Right atrium auricular region (tissue), 2 donors: Measurements from ENCODE around the gene MLXIP. TPM values are rescaled to one million over a fixed set of nuclear protein-coding genes. Genes with fewer than 3 reads are reported as not detected.

Experiments
- DNase-seq: peaks from one replicate; pipeline ENCODE4 v3.0.0-alpha.2; 2019; ENCODE audit warnings: low spot score
- H3K27ac ChIP-seq, 2 donors: fragments of 200-600 bp; sonication (generic); 1 replicate in 1 of 2; 2 replicates in 1 of 2; pipeline ENCODE4 v1.5.1; 2016 to 2019
- H3K27me3 ChIP-seq, 2 donors: fragments of 200-600 bp; sonication (generic); one replicate each; pipeline versions ENCODE4 v1.5.1 to v1.6.0; 2017 to 2019
- H3K36me3 ChIP-seq: fragments of 200-600 bp; sonication (generic); one replicate; pipeline ENCODE4 v1.5.1; 2016
- H3K4me1 ChIP-seq, 2 donors: fragments of 200-600 bp; sonication (generic); one replicate each; pipeline versions ENCODE4 v1.5.1 to v1.6.0; 2017 to 2019
- H3K4me3 ChIP-seq, 2 donors: fragments of 200-600 bp; sonication (generic); 1 replicate in 1 of 2; 2 replicates in 1 of 2; pipeline ENCODE4 v1.5.1; 2017 to 2019; ENCODE audit warnings: mild to moderate bottlenecking in 1 of 2, moderate library complexity in 1 of 2
- H3K9me3 ChIP-seq, 2 donors: fragments of 200-600 bp; sonication (generic); one replicate each; pipeline ENCODE4 v1.5.1; 2019
- total RNA-seq, 2 donors: library from RNA; depleted of rRNA; stranded (reverse); fragments of >200 nt; gene quantifications; one replicate each; pipeline ENCODE4 v1.1.0, GENCODE V29; 2016
- TF ChIP-seq, protein P1 (sequence below), 2 donors: fragments of 200-600 bp; sonication (generic); IDR thresholded peaks; one replicate each; pipeline ENCODE4 v1.5.1; 2019; ENCODE audit warnings: antibody characterized with exemption in 2 of 2

Gene MLXIP
- total RNA-seq, 2 donors from 2014 or later: 14.2 to 24.1 TPM

DNA sequence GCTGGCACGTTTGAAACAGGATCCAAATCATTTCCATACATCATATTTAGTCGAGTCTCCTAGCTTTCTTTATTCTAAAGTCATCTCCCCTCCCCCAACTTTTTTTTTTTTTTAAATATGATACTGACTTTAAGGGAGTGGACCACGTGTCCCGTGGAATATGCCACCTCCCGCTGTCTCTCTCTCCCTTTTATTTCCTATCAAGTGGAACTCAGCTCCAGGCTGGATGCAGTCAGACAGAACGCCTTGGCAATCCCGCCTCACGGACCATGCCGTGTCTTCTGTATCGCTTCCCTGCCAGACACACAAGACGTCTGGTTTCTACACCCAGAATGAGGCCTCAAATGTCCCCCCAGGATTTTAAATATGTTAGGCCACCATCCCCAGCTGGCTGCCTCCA is 35.6 kb upstream of the MLXIP start:
- no peak overlapping the region for H3K4me3 ChIP-seq
- H3K27ac ChIP-seq: no peak overlapping the region
- H3K9me3 ChIP-seq: no peaks in the 10 kb centered on the region
- no peak for DNase-seq
- H3K4me1 ChIP-seq: no peaks in the 10 kb centered on the region
- H3K36me3 ChIP-seq: peaks cover 47% of the 10 kb centered on the region
- TF ChIP-seq, protein P1, sequence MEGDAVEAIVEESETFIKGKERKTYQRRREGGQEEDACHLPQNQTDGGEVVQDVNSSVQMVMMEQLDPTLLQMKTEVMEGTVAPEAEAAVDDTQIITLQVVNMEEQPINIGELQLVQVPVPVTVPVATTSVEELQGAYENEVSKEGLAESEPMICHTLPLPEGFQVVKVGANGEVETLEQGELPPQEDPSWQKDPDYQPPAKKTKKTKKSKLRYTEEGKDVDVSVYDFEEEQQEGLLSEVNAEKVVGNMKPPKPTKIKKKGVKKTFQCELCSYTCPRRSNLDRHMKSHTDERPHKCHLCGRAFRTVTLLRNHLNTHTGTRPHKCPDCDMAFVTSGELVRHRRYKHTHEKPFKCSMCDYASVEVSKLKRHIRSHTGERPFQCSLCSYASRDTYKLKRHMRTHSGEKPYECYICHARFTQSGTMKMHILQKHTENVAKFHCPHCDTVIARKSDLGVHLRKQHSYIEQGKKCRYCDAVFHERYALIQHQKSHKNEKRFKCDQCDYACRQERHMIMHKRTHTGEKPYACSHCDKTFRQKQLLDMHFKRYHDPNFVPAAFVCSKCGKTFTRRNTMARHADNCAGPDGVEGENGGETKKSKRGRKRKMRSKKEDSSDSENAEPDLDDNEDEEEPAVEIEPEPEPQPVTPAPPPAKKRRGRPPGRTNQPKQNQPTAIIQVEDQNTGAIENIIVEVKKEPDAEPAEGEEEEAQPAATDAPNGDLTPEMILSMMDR (IDR thresholded peaks at IDR 0.05): no peak
- H3K27me3 ChIP-seq: no peaks in the 10 kb centered on the region

DNA sequence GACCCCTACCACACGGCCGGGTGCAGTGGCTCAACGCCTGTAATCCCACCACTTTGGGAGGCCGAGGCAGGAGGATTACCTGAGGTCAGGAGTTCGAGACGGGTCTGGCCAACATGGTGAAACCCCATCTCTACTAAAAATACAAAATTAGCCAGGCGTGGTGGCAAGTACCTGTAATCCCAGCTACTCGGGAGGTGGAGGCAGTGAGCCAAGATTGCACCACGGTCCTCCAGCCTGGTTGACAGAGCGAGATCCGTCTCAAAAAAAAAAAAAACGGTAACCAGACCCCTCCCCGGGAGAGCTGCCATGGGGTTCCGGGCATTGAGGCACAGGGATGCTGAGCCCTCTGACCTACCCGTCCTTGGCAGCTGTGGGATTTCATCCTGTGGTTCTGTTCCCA is 35.1 kb upstream of the MLXIP start:
- TF ChIP-seq, protein P1 (IDR thresholded peaks at IDR 0.05): no peak
- peaks cover 45% of the 10 kb centered on the region for H3K36me3 ChIP-seq
- no peaks in the 10 kb centered on the region for H3K9me3 ChIP-seq
- H3K27me3 ChIP-seq: no peaks in the 10 kb centered on the region
- no peak overlapping the region for H3K27ac ChIP-seq
- DNase-seq: no peak
- no peaks in the 10 kb centered on the region for H3K4me1 ChIP-seq
- H3K4me3 ChIP-seq: no peak overlapping the region

GRCh38 chr12:122045262-122045661 is 33.3 kb upstream of the MLXIP start:
- Histone ChIP-seq H3K4me1 (no peaks in the 10 kb centered on the region), H3K9me3 (no peaks in the 10 kb centered on the region), H3K27me3 (no peaks in the 10 kb centered on the region), H3K36me3 (peaks cover 29% of the 10 kb centered on the region), H3K27ac (no peak overlapping the region), H3K4me3 (no peak overlapping the region)
- TF ChIP-seq, protein P1 (IDR thresholded peaks at IDR 0.05): no peak
- no peak for DNase-seq

- Histone ChIP-seq H3K27ac (no peak overlapping the region), H3K36me3 (peaks cover 24% of the 10 kb centered on the region), H3K4me3 (no peak overlapping the region), H3K9me3 (no peaks in the 10 kb centered on the region), H3K27me3 (no peaks in the 10 kb centered on the region), H3K4me1 (peaks cover 2 to 6% of the 10 kb centered on the region in 2 donors)
- TF ChIP-seq, protein P1 (IDR thresholded peaks at IDR 0.05): no peak
- DNase-seq: no peak
Measured at GRCh38 chr12:122046145-122046544, 32.4 kb upstream of the MLXIP start.

GRCh38 chr12:122048151-122048550 is 30.4 kb upstream of the MLXIP start:
- H3K27me3 ChIP-seq: no peaks in the 10 kb centered on the region
- peaks cover 3 to 18% of the 10 kb centered on the region in 2 donors for H3K4me1 ChIP-seq
- no peak overlapping the region for H3K27ac ChIP-seq
- no peak for DNase-seq
- H3K36me3 ChIP-seq: peaks cover 24% of the 10 kb centered on the region
- H3K9me3 ChIP-seq: no peaks in the 10 kb centered on the region
- TF ChIP-seq, protein P1 (IDR thresholded peaks at IDR 0.05): no peak
- no peak overlapping the region for H3K4me3 ChIP-seq

DNA sequence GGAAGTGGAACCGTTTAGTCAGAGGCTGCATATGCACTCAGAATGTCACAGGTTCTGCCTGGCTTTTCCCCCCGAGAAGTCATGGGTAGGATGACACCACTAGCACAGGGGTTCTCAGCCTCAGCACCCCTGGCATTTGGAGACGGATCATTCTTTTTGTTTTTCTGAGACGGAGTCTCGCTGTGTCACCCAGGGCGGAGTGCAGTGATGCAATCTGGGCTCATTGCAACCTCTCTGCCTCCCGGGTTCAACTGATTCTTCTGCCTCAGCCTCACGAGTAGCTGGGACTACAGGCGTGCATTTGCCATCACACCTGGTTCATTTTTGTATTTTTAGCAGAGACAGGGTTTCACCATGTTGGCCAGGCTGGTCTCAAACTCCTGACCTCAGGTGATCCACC is 28.7 kb upstream of the MLXIP start:
- Histone ChIP-seq H3K27ac (no peak overlapping the region), H3K36me3 (peaks cover 13% of the 10 kb centered on the region), H3K27me3 (no peaks in the 10 kb centered on the region), H3K9me3 (no peaks in the 10 kb centered on the region), H3K4me3 (no peak overlapping the region), H3K4me1 (peaks cover 3 to 29% of the 10 kb centered on the region in 2 donors)
- no peak for DNase-seq
- TF ChIP-seq, protein P1 (IDR thresholded peaks at IDR 0.05): no peak
